Retinal pigment epithelial cell (primary cell): ENCODE data around the gene NOP10.

ENCODE experiments used
- DNase-seq: peaks from one replicate; pipeline ENCODE4 v3.0.0-alpha.2; 2010; ENCODE audit warnings: low read depth
- H3K4me3 ChIP-seq: 2 replicates; pipeline ENCODE4 v1.5.1; 2011; ENCODE audit warnings: mild to moderate bottlenecking, low read length, control low read depth, moderate library complexity
- CTCF ChIP-seq: conservative IDR thresholded peaks from 2 replicates; pipeline ENCODE4 v1.5.1; 2011; ENCODE audit warnings: low read depth, low read length, control low read depth, inconsistent platforms

Gene NOP10

DNA sequence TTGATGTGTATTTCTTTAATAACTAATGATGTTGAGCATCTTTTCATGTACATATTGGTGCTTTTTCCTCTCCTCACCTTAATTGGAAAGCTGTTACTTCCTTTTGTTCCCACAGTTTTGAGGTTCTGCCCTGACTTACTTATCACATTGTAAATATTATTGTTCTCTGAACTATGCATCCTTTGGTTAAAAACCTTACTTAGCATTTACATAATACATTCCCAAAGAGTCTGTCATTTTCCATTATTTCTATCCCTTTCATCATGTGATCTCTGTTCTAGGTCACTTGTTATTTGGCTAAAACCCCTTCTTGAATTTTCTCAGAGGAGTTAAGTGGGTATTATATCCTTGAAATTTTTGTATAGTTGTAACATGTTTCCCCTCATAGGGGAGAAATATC lies 38.3 kb downstream of the NOP10 start:
- DNase-seq: no peak
- TF ChIP-seq CTCF: no peak
- H3K4me3 ChIP-seq: no peak overlapping the region

DNA sequence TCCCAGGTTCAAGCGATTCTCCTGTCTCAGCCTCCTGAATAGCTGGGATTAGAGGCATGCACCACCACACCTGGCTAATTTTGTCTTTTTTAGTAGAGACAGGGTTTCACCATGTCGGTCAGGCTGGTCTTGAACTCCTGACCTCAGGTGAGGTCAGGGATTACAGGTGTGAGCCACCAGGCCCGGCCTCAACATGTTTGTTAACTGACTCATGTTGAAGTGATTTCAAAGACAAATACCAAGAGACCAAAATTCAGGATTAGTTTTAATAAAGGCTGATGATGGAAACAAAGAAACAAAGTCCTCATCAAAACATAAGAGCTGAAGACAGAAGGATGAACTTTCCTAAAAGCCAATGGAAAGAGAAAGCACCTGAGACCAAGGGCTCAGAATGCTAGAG lies 41.9 kb downstream of the NOP10 start:
- no peak for DNase-seq
- no peak overlapping the region for H3K4me3 ChIP-seq
- TF ChIP-seq CTCF: no peak

DNA sequence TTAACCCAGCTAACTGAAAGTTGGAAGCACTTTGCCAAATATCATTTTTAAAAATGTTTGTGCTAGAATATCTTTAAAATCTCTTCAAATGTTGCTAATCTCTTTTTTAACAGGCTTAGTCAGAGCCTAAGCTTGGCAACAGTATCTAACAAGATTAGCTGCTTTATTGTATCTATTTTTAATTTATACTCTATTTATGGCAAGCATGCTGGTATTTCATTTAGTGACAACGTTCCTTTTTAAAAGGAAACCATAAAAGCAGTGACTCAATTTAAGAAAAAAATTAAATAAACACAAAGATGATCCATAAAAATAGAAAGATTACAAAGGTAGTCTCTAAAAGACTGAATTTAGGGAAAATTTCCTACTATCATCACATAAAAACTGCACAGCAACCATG lies 45.9 kb downstream of the NOP10 start:
- no peak overlapping the region for H3K4me3 ChIP-seq
- DNase-seq: peak; percentile 33
- no peak for TF ChIP-seq CTCF

GRCh38 chr15:34292621-34293020 lies 50.3 kb downstream of the NOP10 start:
- TF ChIP-seq CTCF: no peak
- DNase-seq: no peak
- no peak overlapping the region for H3K4me3 ChIP-seq
